Liver (tissue), 9 donors: ENCODE measurements around the gene GRK5. TPM values are rescaled to one million over a fixed set of nuclear protein-coding genes. Genes with fewer than 3 reads are reported as not detected.

Source experiments
- DNase-seq: peaks from one replicate; pipeline ENCODE4 v3.0.0-alpha.2; 2017; ENCODE audit warnings: low spot score
- H3K27ac ChIP-seq, 2 donors: one replicate each; pipeline ENCODE4 v1.7.0; 2013; ENCODE audit warnings: inconsistent platforms in 2 of 2, low read length in 2 of 2, control low read depth in 1 of 2, low read depth in 1 of 2, mild to moderate bottlenecking in 1 of 2
- H3K27me3 ChIP-seq, 4 donors: one replicate each; pipeline versions ENCODE4 v1.6.1 to v1.7.0; 2013; ENCODE audit warnings: low read length in 3 of 4, inconsistent platforms in 1 of 4, mild to moderate bottlenecking in 1 of 4, moderate library complexity in 1 of 4; ENCODE audit not compliant: control insufficient read depth in 4 of 4, insufficient read depth in 4 of 4
- H3K36me3 ChIP-seq, 4 donors: one replicate each; pipeline versions ENCODE4 v1.6.1 to v1.7.0; 2013; ENCODE audit warnings: low read length in 3 of 4, mild to moderate bottlenecking in 3 of 4, low read depth in 1 of 4, moderate library complexity in 1 of 4; ENCODE audit not compliant: control insufficient read depth in 4 of 4, insufficient read depth in 3 of 4
- H3K4me1 ChIP-seq, 4 donors: one replicate each; pipeline versions ENCODE4 v1.6.1 to v1.7.0; 2013; ENCODE audit warnings: low read length in 3 of 4, mild to moderate bottlenecking in 3 of 4, moderate library complexity in 1 of 4; ENCODE audit not compliant: control insufficient read depth in 4 of 4, insufficient read depth in 4 of 4
- H3K4me3 ChIP-seq, 3 donors: one replicate each; pipeline versions ENCODE4 v1.6.1 to v1.7.0; 2013; ENCODE audit warnings: low read length in 3 of 3, control low read depth in 1 of 3, low read depth in 1 of 3, mild to moderate bottlenecking in 1 of 3
- H3K9ac ChIP-seq, 2 donors: one replicate each; pipeline ENCODE4 v1.7.0; 2013; ENCODE audit warnings: low read length in 2 of 2, mild to moderate bottlenecking in 2 of 2, moderate library complexity in 2 of 2, control low read depth in 1 of 2, low read depth in 1 of 2
- H3K9me3 ChIP-seq, 4 donors: one replicate each; pipeline versions ENCODE4 v1.6.1 to v1.7.0; 2013; ENCODE audit warnings: low read length in 3 of 4; ENCODE audit not compliant: control insufficient read depth in 4 of 4
- ATF3 ChIP-seq: IDR thresholded peaks from 2 replicates; pipeline ENCODE4 v1.6.1; 2016; ENCODE audit warnings: antibody characterized with exemption
- EGR1 ChIP-seq, 2 donors: IDR thresholded peaks; 2 replicates each; pipeline ENCODE4 v1.6.1; 2016 to 2018; ENCODE audit warnings: antibody characterized with exemption in 2 of 2, low read depth in 2 of 2
- FOXA2 ChIP-seq: IDR thresholded peaks from 2 replicates; pipeline ENCODE4 v1.6.1; 2016; ENCODE audit warnings: antibody characterized with exemption
- GABPA ChIP-seq, 2 donors: IDR thresholded peaks in 1 of 2; conservative IDR thresholded peaks in 1 of 2; 2 replicates each; pipeline ENCODE4 v1.6.1; 2016; ENCODE audit warnings: antibody characterized with exemption in 2 of 2, mild to moderate bottlenecking in 1 of 2, moderate library complexity in 1 of 2
- HNF4A ChIP-seq, 2 donors: conservative IDR thresholded peaks; 2 replicates each; pipeline ENCODE4 v1.6.1; 2016; ENCODE audit warnings: antibody characterized with exemption in 2 of 2, mild to moderate bottlenecking in 2 of 2
- HNF4G ChIP-seq: IDR thresholded peaks from 2 replicates; pipeline ENCODE4 v1.6.1; 2016; ENCODE audit warnings: antibody characterized with exemption
- JUND ChIP-seq, 2 donors: IDR thresholded peaks; 2 replicates each; pipeline ENCODE4 v1.6.1; 2016; ENCODE audit warnings: antibody characterized with exemption in 2 of 2
- MAX ChIP-seq: IDR thresholded peaks from 2 replicates; pipeline ENCODE4 v1.6.1; 2016; ENCODE audit warnings: antibody characterized with exemption
- NR2F2 ChIP-seq: IDR thresholded peaks from 2 replicates; pipeline ENCODE4 v1.6.1; 2016; ENCODE audit warnings: antibody characterized with exemption
- RAD21 ChIP-seq, 2 donors: IDR thresholded peaks; 2 replicates each; pipeline ENCODE4 v1.6.1; 2016; ENCODE audit warnings: antibody characterized with exemption in 2 of 2, mild to moderate bottlenecking in 2 of 2
- RXRA ChIP-seq, 2 donors: IDR thresholded peaks; 2 replicates each; pipeline ENCODE4 v1.6.1; 2017 to 2018; ENCODE audit warnings: antibody characterized with exemption in 2 of 2, mild to moderate bottlenecking in 1 of 2
- SP1 ChIP-seq: IDR thresholded peaks from 2 replicates; pipeline ENCODE4 v1.6.1; 2018; ENCODE audit warnings: antibody characterized with exemption, mild to moderate bottlenecking
- TAF1 ChIP-seq: conservative IDR thresholded peaks from 2 replicates; pipeline ENCODE4 v1.6.1; 2016; ENCODE audit warnings: antibody characterized with exemption, mild to moderate bottlenecking
- YY1 ChIP-seq: IDR thresholded peaks from 2 replicates; pipeline ENCODE4 v1.6.1; 2016; ENCODE audit warnings: antibody characterized with exemption, mild to moderate bottlenecking
- WGBS: extraction: QIAGEN DNeasy Blood & Tissue Kit; methylation state at CpG from one replicate; pipeline ENCODE4 v1.1.7; 2013; 5-methylcytosine and 5-hydroxymethylcytosine counted together
- polyA plus RNA-seq, 2 donors: library from polyadenylated mRNA; stranded (reverse) in 1 of 2; unstranded in 1 of 2; fragments of 200-250 nt in 1 of 2; fragments of >200 nt in 1 of 2; fragmentation: Nextera tagmentation in 1 of 2; extraction: Ambion mirVana in 1 of 2; gene quantifications; one replicate each; pipeline versions ENCODE4 v1.2.1 to v1.2.3, GENCODE V29; 2013 to 2015
- total RNA-seq, 2 donors: library from RNA; depleted of rRNA; stranded (reverse); fragments of >200 nt; gene quantifications; one replicate each; pipeline ENCODE4 v1.2.3, GENCODE V29; 2014
- TF ChIP-seq, protein P1 (sequence below): IDR thresholded peaks from 2 replicates; pipeline ENCODE4 v1.6.1; 2016; ENCODE audit warnings: antibody characterized with exemption
- TF ChIP-seq, protein P2 (sequence below): fragments of 150-350 bp; IDR thresholded peaks from 2 replicates; pipeline ENCODE4 v1.5.1; 2017; ENCODE audit warnings: improper control_type of control experiment, low read depth, low read length; ENCODE audit not compliant: missing input control
- donor health status: healthy.
- donor health status: healthy.
- donor health status: healthy.
- donor health status: healthy.
- donor health status: healthy.

GRK5 gene
- total and polyA plus RNA-seq, 4 donors: 2.1 to 6.6 (median 5.1) TPM

- DNase-seq: no peak
- 39% methylated on average over 6 of the region's 6 CpGs for WGBS
- Histone ChIP-seq H3K9me3 (no peaks in the 10 kb centered on the region), H3K4me1 (no peaks in the 10 kb centered on the region), H3K9ac (no peak overlapping the region), H3K4me3 (no peak overlapping the region), H3K36me3 (no peaks in the 10 kb centered on the region), H3K27ac (no peak overlapping the region), H3K27me3 (peaks cover 0 to 4% (median 1%) of the 10 kb centered on the region in 4 donors)
- TF ChIP-seq ATF3: no peak
- TF ChIP-seq RAD21 (IDR thresholded peaks at IDR 0.05): no peak
- no peak for TF ChIP-seq SP1
- TF ChIP-seq TAF1: no peak
- TF ChIP-seq, protein P1, sequence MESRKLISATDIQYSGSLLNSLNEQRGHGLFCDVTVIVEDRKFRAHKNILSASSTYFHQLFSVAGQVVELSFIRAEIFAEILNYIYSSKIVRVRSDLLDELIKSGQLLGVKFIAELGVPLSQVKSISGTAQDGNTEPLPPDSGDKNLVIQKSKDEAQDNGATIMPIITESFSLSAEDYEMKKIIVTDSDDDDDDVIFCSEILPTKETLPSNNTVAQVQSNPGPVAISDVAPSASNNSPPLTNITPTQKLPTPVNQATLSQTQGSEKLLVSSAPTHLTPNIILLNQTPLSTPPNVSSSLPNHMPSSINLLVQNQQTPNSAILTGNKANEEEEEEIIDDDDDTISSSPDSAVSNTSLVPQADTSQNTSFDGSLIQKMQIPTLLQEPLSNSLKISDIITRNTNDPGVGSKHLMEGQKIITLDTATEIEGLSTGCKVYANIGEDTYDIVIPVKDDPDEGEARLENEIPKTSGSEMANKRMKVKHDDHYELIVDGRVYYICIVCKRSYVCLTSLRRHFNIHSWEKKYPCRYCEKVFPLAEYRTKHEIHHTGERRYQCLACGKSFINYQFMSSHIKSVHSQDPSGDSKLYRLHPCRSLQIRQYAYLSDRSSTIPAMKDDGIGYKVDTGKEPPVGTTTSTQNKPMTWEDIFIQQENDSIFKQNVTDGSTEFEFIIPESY: no peak
- TF ChIP-seq YY1: no peak
- TF ChIP-seq, protein P2, sequence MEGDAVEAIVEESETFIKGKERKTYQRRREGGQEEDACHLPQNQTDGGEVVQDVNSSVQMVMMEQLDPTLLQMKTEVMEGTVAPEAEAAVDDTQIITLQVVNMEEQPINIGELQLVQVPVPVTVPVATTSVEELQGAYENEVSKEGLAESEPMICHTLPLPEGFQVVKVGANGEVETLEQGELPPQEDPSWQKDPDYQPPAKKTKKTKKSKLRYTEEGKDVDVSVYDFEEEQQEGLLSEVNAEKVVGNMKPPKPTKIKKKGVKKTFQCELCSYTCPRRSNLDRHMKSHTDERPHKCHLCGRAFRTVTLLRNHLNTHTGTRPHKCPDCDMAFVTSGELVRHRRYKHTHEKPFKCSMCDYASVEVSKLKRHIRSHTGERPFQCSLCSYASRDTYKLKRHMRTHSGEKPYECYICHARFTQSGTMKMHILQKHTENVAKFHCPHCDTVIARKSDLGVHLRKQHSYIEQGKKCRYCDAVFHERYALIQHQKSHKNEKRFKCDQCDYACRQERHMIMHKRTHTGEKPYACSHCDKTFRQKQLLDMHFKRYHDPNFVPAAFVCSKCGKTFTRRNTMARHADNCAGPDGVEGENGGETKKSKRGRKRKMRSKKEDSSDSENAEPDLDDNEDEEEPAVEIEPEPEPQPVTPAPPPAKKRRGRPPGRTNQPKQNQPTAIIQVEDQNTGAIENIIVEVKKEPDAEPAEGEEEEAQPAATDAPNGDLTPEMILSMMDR: no peak
- TF ChIP-seq EGR1 (IDR thresholded peaks at IDR 0.05; ENCODE audit: low read depth in 2 of 2): no peak
- no peak for TF ChIP-seq HNF4G
- TF ChIP-seq NR2F2: no peak
- no peak for TF ChIP-seq JUND (IDR thresholded peaks at IDR 0.05)
- TF ChIP-seq FOXA2: no peak
- no peak for TF ChIP-seq RXRA (IDR thresholded peaks at IDR 0.05)
- TF ChIP-seq HNF4A (conservative IDR thresholded peaks at IDR 0.05): no peak
- TF ChIP-seq GABPA (IDR thresholded peaks at IDR 0.05 in 1 of 2, conservative IDR thresholded peaks at IDR 0.05 in 1 of 2): no peak
Measured at GRCh38 chr10:119478811-119479341, 271.5 kb downstream of the GRK5 start.

- DNase-seq: no peak
- no peak overlapping the region for H3K27ac ChIP-seq
- no peaks in the 10 kb centered on the region for H3K4me1 ChIP-seq
- H3K4me3 ChIP-seq: no peak overlapping the region
- H3K9ac ChIP-seq: no peak overlapping the region
- peaks cover 0 to 4% (median 1%) of the 10 kb centered on the region in 4 donors for H3K27me3 ChIP-seq
- TF ChIP-seq SP1: no peak
- no peak for TF ChIP-seq FOXA2
- no peak for TF ChIP-seq RXRA (IDR thresholded peaks at IDR 0.05)
- no peak for TF ChIP-seq GABPA (IDR thresholded peaks at IDR 0.05 in 1 of 2, conservative IDR thresholded peaks at IDR 0.05 in 1 of 2)
- TF ChIP-seq, protein P2: no peak
- TF ChIP-seq, protein P1: no peak
- no peak for TF ChIP-seq JUND (IDR thresholded peaks at IDR 0.05)
- TF ChIP-seq HNF4A (conservative IDR thresholded peaks at IDR 0.05): no peak
- no peak for TF ChIP-seq HNF4G
- TF ChIP-seq NR2F2: no peak
- no peak for TF ChIP-seq YY1
- TF ChIP-seq ATF3: no peak
- no peak for TF ChIP-seq MAX
- H3K36me3 ChIP-seq: no peaks in the 10 kb centered on the region
- WGBS: 56% methylated on average over 8 of the region's 8 CpGs
- H3K9me3 ChIP-seq: no peaks in the 10 kb centered on the region
Measured at GRCh38 chr10:119479532-119479931, 272.2 kb downstream of the GRK5 start.
